Muscle of arm (tissue), 12 donors: Measurements from ENCODE around the gene STK32B. TPM values are rescaled to one million over a fixed set of nuclear protein-coding genes. Genes with fewer than 3 reads are reported as not detected.

ENCODE experiments used
- DNase-seq: peaks from one replicate; pipeline ENCODE4 v3.0.0-alpha.2; 2013
- polyA plus RNA-seq, 12 donors: library from polyadenylated mRNA; unstranded; fragments of 120-200 nt; gene quantifications; one replicate each; pipeline ENCODE4 v1.2.1, GENCODE V29; 2013; ENCODE audit not compliant: insufficient read length in 12 of 12

Gene STK32B
- polyA plus RNA-seq, 12 donors: 7.8 to 16.2 (median 10.3) TPM; not detected in 1

DNA sequence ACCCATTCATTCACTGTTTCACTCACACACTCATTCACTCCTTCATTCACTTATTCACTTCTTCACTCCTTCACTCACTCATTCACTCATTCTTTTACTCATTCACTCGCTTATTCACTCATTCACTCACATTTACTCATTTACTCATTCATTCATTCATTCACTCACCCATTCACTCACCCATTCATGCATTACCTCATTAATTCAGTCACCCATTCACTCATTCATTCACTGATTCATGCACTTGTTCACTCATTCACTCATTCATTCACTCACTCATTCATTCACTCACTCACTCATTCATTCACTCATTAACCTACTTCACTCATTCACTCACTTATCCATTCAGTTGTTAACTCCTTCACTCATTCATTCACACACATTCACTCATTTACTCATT lies 70.8 kb downstream of the STK32B start:
- DNase-seq: no peak

DNA sequence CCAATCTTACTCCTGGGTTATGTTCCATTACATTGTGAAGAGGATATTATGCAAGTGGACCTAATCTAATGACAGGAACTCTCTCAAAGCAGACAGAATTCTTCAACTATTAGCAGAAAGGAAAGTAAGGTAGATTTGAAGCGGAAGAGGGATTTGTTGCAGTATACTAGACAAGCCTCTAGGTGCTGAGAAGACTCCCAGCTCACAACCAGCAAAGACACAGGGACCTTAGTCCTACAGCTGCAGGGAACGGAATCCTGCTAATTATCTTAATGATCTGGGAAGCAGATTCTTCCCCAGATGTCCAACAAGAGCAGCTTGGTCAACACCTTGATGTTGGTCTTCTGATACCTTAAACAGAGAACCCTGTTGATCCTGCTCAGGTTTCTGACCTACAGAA lies 73.6 kb downstream of the STK32B start:
- no peak for DNase-seq

DNA sequence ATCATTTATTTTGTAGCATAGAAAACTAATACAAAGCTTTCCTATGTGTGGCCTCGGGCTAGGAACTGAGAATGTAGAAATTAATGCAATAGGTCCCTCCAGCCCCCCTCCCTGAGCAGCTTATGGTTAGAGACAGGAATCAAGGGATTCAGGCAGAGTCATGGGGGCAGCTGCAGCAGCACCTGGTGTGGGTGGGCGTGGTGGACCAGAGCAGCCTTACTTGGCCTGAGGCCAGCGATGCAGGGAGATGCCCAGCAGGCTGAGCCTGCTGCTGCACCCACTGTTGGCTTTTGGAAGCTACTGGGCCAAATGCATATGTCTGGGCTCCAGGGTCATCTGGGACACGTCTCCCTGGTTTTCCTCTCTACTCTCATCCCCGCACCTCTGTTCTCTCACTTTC lies 74.0 kb downstream of the STK32B start:
- DNase-seq: no peak

DNA sequence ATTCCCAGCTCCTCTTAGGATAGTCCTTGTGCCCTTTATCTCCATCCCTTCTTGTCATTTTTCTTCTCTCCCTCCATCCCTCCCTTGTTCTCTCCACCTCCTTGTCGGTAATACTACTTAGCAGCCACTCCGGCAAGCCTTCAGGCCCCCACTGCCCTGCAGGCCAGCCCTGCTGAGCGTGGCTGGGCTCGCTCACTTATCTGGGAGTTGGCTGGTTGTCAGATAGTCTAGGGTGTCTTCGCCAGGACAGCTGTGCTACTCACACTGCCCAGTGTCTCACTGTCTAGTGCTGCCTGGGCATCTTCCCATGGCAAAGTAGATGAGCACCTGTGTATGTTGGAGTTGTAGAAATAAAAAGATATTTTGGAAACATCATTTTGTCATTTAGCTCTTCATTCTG lies 75.0 kb downstream of the STK32B start:
- DNase-seq: peak; percentile 22

DNA sequence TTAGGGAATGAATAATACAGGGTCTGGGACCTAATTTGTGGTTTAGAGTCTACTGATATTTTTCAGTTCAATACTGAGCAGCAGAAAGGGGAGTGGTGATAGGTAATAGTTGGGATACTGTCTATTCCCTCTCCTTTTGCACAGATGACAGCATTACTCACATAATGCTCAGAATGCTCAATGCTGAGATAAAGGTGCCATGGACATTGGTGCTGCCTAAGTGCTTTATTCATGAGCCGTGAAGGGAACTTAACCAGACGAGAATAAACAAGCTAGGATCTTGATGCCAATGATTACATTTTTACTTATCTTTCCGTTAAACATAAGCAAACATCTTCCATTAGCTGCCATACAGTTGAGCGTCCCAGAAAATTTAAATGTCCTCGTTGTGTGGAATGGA lies 75.6 kb downstream of the STK32B start:
- no peak for DNase-seq

DNA sequence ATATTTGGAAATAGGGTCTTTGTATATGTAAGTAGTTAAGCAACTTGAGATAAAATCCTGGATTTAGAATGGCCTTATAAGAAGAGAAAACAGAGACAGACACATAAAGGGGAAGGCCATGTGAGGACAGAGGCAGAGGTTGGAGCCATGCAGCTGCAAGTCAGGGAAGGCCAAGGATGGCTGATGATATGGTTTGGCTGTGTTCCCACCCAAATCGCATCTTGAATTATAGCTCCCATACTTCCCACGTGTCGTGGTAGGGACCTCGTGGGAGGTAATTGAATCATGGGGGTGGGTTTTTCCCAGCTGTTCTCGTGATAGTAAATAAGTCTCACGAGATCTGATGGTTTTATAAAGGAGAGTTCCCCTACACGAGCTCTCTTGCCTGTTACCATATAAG lies 76.3 kb downstream of the STK32B start:
- DNase-seq: peak; percentile 41

DNA sequence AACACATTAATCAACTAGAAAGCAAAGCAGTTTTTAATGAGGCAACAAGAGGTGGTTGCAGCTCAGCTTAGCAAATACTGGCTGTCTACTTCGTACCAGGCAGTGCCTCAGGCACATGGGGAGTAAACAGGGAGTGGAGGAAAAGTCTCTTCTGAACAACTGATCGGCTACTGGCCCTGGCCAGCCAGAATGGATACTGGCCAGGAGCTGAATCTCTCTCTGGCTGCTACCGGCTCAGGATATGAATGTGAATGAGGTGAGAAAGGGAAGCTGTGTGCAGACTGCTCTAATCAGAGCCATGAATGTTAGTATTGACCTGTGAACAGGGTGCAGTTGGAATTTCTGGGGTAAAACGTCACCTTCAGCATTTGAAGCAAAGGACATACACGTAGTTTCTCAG lies 77.3 kb downstream of the STK32B start:
- no peak for DNase-seq

DNA sequence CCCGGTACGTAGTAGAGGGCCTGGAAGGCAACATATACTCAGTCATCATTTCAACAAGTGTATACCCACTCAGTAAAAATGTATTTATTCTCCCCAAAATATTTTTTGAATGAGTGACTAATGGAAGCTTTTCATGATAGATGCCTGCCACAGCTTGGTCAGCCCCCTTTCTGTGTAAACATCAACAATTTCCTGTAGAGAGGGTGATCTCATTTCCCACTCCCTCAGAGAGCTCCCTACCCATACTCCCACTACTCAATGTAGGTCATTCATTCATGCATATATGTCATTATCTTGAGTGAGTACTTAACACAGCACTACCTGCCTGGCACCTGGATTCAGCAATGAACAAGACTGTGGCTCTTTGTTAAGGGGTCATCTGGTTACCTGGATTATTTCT lies 81.9 kb downstream of the STK32B start:
- no peak for DNase-seq

DNA sequence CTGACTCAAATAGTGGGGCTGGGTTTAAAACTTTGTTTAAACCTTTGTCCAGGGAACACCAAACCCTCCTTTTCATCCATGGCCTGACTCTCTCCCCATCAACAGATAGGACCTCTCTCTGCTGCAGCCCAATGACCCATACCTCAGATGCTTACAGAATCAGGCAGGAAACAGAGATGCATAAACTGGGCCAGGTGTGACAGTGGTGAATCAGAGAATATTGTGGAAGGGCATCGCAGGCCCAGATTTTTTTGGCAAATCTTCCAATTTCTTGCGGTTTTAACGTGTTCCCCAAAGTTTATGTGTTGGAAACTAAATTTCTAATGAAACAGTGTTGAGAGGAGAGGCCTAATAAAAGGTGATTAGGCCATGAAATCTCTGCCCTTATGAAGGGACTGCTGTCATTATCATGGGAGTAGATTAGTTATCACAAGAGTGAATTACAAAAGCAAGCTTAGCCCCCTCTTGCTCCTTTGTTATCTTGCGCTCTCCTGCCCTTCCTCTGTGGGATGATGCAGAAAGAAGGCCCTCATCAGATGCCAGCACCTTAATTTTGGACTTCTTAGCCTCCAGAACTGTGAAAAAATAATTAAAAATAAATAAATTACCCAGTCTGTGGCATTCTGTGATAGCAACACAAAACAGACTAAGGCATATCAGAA lies 82.8 kb downstream of the STK32B start:
- no peak for DNase-seq

DNA sequence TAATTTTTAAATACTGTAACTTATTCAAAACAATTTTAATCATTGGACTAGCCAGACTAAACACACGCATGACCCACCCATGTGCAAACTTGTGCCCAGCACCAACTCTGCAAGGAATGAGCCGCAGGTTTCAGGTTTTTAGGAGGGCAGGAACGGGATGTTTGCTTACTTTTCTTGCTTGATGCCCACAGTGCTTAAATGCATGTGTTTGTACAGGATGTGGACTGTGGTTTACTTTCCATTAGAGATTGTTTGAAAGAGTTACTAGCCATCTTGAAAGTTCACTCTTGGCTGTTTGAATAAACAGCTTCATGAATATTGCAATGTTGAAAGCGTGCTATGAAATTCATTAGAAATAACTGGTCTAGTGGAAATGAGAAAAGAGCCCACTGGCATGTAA lies 83.3 kb downstream of the STK32B start:
- DNase-seq: no peak

DNA sequence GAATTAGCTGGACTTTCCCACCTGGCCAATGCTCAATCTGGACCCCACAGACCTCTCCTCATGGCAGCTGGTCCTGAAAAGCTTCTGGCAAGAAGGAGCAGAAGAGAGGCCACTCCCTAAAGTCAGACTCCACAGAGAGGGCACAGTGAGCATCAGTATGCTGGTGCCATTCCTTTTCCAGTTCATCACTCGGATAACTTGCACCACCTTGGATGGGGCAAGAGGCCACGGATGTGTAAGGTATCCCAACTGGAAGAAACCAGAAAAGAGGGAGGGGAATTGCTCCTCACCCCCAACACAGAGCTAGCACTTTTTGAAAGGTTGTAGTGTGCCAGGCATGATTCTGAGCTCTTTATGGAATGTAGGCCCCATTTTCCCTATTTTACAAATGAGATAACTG lies 85.9 kb downstream of the STK32B start:
- no peak for DNase-seq

DNA sequence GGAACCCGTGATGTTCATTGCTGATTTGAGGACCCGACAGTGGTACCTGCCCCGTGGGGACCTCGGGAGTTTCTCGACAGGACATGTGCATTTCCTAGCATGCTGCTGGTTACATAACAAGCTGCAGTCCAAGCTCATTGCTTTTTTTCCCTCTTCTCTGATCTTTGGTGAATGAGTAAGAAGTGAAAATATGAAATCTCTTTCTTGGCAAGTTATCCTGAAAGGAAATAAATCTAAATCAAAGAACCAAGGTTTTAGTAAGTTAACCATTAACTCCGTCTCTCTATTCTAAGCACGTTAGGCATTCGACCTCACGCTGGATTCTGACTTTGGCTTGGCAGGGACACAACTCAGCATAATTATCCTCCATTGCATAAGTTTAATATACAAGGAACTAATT lies 86.6 kb downstream of the STK32B start:
- no peak for DNase-seq

DNA sequence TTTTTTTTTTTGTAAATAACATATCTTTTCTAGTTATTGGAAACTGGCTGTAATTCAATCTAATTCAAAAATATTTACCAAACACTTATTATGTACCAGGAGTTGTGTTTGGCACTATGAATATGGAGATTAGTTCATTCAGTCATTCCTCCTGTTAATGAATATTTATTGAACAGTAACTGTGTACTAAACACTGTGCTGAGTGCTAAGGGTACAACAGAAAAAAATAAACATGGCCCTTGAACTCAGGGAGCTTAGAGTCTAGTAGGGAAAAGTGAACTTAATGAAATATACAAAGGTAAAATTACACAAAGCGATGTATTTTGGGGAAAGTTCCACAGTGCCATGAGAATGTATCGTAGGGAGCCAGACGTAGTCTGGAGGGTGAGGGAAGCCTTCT lies 87.1 kb downstream of the STK32B start:
- no peak for DNase-seq

DNA sequence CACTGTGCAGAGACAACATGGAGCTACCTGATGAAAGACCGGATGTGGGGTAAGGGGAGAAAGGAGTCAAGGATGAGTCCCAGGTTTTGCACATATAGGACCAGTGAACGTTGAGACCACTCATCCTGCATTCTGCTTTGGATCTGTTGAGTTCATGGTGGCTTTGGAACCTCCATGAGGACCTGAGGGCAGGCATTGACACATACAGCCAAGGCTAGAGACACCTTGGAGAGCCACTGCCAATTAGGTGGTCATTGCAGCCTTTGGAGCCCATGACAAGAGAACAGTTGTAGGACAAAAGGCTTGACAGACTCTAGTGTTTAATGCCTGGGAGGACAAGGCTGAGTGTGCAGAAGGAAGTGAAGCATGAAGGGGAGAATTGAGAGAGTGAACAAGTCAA lies 87.9 kb downstream of the STK32B start:
- no peak for DNase-seq

DNA sequence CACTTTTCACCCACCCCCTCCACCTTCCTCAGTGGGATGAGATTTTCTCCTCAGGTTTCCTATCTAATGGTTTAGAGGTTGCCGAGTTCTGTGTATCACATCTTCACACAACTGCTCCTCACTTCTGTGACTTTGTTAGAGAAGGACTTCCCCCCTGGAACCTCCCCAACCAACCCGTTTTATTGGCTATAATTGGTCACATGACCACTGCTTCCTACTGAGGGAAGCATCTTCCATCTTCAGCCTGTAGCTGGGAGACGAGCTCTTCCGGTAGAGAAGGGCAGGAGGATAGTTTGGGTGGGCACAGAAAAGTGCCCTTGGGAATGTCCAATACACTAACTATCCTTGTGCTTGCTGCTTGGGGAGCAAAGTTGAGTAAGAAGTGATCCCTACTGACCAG lies 90.5 kb downstream of the STK32B start:
- DNase-seq: no peak

DNA sequence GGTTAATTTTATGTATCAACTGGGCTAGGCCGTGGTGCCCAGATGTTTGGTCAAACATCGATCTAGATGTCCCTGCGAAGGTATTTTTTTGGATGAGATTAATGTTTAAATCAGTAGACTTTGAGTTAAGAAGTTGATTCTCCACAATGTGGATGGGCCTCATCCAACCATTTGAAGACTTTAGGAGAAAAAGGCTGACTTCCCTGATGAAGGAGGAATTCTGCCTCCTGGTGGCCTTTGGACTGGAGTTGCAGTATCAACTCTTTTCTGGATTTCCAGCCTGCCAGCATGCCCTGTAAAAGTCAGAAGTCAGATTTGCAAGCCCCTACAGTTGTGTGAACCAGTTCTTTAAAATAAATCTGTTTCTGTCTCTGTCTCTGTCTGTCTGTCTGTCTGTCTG lies 91.4 kb downstream of the STK32B start:
- DNase-seq: no peak

DNA sequence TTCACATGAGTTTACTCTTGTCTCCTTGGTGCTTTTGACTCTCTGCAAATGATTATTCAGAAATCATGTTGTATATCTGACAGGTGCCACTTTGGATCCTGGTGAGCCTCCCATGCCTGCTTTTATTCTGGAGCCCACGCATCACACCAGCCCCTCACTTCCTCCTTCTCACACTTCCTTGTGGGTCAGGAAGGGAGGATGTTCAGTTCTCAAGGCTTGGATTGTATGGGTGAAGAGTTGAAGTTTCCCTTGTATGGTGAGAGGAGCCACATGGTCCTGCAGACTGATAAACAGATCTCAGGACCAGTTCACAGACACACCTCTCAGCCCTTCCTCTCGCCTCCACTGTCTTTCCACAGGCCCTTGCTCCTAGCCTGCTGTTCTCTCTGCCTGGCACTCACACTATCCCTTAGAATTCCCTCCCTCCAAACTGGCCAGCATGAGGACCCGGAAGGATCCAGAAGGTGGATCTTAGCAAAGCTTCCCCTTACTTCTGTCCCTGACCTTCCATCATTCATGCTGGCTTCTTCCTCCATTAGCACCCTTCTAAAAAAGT lies 92.1 kb downstream of the STK32B start:
- no peak for DNase-seq

DNA sequence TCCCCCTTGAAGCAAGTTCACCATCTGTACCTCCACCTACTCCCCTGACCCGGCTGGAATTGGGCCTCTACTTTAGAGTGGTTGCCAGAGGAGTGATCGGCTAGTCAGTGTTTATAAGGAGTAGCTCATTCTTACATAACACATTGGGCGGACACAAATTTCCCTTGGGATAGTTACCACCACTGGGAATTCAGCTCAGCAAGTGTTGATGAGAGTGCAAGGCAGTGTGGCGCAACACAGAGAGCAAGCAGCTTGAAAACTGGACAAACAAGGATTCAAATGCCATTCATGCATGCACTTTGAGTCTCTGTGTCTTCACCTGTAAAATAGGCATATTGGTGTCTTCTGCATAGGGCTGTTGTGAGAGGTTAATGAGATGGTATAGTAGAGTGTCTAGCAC lies 92.7 kb downstream of the STK32B start:
- no peak for DNase-seq

DNA sequence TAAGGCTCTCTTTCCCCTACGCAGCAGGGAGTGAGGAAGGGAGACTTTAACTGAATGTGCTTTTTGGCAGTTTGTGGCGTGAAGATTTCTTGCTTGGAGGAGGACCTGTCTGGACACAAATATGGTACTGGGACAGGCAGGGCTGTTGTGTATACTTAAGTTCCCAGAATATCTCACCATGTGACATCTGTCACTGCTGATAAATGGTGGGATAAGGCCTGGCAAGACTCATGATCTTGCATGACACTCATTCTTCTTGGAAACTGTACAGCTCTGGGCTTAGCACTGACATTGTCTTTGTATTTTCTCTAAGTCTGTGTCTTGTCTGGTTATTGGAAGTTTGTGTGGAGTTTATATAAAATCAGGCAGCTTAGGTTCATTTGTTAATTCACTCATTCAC lies 93.1 kb downstream of the STK32B start:
- DNase-seq: no peak

DNA sequence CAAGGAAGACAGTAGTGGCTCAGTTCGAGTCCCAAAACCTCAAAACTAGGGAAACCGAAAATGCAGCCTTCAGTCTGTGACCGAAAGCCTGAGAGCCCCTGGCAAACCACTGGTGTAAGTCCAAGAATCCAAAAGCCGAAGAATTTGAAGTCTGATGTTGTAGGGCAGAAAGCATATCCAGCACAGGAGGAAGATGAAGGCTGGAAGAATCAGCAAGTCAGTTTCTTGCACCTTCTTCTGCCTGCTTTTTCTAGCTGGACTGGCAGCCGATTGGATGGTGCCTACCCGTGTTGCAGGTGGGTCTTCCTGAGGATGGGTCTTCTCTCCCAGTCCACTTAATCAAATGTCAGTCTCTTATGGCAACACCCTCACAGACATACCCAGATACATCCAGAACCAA lies 95.0 kb downstream of the STK32B start:
- no peak for DNase-seq

DNA sequence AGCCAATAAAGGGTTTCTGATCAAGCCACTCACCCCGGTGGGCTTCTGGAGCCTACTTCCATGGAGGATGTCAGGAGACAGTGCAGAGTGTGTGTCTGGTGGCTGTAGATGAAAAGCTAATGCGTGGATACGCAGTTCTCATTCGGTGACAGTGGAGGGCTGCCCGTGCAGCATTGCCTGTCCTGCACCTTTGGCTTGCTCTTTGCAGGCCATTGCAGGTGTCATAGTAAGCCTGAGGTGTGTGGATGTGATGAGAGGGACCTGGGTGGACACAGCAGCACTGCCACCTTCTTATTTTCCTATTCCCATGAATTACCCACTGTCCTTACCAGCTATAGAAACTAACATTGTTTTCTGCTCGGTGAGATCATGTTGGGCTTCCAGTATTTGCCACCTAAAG lies 101.2 kb downstream of the STK32B start:
- no peak for DNase-seq

DNA sequence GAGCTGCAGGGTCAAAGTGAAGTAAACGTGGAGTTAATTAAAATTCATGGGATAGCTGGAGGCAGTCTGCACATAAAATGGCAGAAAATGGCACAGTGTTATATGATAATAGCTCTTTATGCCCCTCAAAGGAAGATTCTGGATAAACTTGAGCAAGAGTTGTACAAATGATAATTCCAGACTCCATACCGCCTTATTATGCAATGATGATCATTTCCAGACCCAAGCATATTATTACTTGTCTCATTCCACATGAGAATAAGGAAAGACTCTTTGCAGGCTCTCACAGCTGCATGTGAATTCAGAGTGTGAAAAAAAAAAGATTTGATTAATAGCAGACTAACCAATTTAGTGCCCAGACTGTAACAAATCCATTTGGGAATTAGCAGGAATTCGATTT lies 105.4 kb downstream of the STK32B start:
- peak; percentile 33 for DNase-seq

DNA sequence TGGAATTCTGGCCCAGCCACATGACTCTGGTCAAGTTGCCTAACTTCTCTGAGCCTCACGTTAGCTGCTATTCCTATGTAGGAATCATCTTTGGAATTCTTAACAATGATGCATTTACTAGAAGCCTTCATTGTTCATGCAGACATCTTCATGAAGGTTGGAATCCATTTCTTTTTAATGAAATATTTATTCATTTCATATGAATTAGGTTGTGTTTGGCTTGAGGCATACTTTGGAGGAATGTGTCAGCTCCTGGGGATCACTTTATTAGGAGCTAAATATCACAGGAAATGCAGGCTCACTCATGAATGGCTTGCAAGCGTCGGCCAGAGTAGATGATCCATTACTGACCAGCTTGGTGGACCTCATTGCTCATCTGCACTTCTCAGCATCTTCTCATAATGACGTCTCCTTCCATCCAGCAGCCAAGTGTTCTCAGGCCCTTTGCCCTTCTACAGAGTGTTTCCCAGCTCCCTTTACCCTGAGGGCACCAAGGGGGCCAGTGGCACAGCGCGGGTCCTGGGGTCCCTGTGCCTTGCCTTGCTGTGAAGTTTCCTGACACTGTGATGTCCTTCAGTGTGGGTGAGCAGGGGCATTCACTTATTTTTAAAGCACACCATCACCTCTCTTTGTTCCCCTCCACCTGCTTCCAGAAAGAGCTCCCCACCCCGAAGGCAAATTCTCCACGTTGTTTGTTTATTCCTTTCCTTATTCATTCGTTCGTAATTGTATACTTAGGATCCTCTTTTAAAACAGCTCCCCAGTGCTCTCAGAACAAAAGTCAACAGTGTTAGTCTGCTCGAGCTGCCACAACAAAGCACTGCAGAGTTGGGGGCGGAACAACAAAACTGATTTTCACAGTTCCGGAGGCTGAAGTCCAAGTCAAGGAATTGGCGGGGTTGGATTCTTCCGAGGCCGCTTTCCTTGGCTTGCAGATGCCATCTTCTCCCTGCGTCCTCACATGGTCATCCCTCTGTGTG lies 106.8 kb downstream of the STK32B start:
- DNase-seq: no peak
